Stimulated activated CD4-positive, alpha-beta T cell treated with anti-CD3 and anti-CD28 coated beads, TNF-alpha, amount 100 ng/mL, for 4 hours (primary cell): ENCODE measurements around the gene RHBDF2.
"Not testable (repeated sequence)": the region's sequence is repeated elsewhere in the genome, so short reads cannot be mapped to it uniquely, and the experiment has no call there.

Experiments
- DNase-seq, 3 experiments: peaks; one replicate each; pipeline ENCODE4 v3.0.0-alpha.2; 2020; ENCODE audit warnings: low read depth in 3 of 3

RHBDF2 gene

DNA sequence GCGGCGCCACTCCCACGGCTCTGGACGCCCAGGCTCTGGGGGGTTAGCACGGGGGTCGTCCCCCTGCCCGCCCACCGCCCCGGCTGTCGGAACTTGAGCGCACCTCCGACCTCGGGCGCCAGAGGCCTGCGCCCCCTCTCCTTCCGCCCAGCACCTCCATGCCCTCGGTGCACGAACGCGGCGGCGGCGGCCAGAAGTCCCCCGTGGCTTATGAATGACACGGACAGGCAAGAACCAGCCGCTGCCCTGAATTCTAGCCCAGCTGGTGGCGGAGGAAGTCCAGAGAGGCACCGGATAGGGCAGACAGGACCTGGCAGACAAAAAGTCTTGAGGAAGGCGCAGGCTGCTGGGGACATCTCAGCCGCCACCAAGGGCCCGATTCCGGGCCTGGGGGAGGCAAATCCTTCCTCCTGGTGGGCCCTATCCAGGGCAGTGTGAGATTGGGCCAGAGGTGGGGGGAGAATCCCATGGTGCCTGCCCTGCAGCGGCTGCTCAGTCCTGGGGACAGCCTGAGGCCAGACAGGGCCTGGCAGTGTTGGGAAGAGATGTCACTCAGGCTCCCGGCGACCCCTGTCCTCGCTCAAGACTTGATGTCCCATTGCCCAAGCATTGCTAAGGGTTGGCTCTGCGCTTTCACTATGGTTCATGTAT lies 37.2 kb upstream of the RHBDF2 start:
- no peak for DNase-seq

DNA sequence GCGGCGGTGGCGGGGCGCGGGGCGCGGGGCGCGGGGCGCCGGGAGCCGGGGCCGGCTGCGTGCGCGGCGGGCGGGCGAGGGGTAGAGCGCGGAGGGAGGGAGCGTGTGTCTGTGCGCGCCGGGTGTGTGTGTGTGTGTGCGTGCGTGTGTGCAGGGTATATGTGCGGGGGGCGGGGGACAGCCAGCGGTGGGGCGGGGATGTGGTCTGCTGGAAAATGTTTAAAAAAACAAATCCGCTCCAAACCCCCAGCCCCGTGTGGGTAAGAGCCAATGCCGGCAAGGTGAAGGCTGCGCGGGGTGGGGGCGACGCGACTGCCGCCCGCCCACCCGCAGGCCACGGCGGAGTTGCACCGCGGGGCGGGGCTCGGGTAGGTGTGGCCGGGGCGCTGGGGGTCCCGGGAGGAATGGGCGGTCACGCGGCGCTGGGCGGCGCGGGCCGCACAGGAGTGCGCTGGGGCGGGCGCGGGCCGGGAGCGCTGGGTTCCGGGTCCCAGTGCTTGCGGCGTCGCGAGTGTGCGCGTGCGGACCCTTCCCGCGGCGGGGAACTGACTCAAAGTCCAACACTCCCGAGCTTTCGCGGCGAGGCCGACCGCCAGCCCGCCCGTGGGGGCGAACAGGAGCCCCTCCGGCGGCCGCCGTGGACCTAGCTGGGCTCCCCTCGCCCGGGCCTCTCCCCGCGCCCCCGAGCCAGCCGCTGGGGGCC lies 36.5 kb upstream of the RHBDF2 start, which contains the start of gene CYGB:
TSS of gene CYGB (minus strand) at position 132 of the 703 bp plus-strand sequence. CDS start 167 bp downstream, outside the sequence.
- DNase-seq: no peak

DNA sequence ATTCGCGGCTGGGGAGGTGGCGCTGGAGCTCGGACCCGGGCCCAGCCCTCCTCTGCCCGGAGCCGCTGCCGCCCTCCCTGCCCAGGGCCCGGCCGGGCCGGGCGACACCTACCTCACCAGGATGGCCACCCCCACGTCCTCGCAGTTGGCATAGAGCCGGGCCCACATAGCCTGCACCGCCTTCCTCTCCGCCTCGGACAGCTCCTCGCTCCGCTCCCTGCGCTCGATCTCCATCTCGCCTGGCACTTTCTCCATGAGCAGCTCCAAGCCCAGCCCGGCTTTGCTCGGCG lies 36.0 kb upstream of the RHBDF2 start:
- no peak for DNase-seq

DNA sequence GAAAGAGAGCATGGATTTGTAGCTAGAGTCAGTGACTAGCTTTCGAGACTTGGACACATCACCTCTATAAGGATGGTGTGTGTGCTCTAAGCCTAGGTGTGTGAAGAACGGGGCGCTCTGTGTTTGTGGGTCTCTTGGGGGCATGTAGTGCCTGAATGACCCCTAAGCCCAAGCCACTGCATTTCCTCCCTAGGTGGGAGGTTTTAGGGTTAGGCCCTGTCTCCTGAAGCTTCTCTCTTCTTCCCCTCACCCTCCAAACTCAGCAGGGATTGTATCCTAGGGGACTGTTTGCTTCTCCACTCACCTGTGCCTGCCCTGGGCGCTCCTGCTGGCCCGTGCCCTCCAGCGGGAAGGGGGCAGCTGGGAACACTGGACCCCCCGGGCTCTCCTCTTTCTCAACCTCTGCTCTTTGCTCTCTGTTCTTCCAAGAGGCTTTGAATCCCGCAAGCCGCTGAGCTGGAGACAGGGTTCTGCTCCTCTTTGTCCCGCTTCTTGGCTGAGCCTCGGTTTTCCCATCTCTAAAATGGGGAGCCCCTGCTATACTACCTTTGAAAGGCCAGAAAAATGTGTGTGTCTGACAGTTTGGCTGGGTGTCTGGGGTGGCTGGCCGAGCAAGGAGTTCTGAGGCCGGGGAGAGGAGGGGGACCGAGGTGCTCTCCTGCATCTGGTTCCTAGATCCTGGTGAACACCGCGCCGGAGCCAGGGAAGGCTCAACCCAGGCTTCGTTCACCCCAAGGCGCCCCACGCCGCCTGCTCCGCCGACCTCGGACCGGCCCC lies 35.5 kb upstream of the RHBDF2 start:
- DNase-seq: no peak

DNA sequence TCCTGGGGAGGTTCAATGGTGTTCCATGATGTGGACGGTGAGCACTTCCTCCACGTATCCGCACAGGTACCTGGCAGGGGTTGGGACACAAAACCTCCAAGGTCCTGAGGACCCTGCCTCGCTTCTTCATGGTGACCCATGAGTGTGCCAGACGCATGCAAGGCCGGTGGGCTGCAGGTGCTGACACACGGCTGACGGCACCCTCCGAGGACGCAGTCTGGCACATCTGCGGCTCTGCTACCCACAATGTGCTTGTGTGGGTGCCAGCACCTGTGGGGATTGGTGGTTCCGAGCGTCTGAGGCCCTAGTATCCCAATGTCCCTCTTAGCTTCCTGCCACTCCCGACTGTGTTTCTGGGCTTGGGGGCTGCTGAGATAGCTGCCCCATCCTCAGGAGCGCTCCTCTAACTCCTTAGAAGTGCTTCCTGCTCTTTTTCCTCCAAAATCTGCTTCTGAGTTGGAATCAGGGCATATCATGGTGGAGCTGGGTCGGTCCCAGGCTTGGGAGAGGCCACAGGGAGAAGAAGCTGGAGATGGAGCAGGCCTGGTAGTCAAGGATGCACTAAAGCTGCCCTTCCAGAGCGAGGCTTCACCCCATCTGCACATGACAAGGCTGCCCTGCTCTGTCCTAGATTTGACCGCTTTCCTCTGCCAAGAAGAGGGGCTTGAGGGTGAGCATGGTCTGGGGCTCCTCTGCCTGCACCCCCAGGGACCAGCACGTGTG lies 34.7 kb upstream of the RHBDF2 start:
- DNase-seq: no peak

DNA sequence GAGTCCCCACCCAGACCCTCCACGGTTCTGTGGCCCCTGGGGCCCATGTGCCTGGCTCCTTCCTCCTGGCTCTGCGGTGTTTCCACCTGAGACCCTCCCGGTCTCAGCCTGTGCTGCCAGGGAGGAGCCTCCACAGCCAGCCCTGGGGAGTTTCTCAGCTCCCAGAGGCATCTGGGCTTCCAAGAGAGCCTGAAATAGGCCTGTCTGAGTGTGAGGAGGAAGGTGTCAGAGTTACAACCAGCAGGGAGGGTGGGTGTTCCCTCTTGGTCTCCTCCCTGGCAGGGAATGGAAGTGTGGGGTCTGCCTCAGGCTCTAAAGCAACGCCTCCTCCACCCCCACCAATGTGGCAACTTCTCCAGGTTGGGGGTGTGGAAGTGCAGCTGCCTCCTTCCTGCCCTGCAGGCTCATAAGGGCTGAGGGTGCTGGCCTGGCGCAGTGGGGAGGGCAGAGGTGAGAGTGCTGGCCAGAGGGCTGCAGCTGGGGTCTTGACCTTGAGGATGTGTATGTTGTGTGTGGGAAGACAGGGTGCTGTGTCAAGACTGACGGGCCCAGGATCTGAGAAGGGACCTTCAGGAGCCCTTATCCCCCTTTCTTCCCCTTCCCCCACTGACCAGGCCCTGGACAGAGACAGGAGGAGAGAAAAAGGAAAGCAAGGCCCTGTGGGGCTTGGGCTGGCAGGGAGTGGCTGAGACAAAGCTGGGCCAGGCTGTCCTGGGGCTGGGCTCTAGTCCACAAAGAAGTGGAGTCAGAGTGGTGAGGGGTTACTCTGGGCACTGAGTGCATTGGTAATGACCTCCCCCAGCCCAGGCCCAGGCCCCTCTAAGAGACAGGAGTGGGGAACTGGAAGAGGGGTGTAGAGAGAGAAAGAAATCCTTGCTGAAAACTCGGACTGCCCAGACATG lies 33.9 kb upstream of the RHBDF2 start:
- DNase-seq: no peak

DNA sequence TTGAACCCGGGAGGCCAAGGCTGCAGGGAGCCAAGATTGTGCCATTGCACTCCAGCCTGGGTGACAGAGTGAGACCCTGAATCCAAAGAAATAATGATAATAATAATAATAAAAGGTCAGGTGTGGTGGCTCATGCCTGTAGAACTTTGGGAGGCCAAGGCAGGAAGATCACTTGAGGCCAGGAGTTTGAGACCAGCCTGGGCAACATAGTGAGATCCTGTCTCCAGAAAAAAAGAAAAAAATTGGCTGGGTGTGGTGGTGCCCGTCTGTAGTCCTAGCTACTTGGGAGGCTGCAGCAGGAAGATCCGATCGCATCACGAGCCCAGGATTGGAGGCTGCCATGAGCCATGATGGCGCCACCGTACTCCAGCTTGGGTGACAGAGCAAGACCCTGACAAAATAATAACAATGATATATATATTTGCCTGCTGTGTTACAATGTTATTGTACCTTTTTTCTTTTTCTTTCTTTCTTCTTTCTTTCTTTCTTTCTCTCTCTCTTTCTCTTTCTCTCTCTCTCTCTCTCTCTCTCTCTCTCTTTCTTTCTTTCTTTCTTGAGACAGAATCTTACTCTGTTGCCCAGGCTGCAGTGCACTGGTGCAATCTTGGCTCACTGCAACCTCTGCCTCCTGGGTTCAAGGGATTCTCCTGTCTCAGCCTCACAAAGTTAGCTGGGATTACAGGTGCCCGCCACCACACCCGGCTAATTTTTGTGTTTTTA lies 32.6 kb upstream of the RHBDF2 start:
- DNase-seq: not testable (repeated sequence)

DNA sequence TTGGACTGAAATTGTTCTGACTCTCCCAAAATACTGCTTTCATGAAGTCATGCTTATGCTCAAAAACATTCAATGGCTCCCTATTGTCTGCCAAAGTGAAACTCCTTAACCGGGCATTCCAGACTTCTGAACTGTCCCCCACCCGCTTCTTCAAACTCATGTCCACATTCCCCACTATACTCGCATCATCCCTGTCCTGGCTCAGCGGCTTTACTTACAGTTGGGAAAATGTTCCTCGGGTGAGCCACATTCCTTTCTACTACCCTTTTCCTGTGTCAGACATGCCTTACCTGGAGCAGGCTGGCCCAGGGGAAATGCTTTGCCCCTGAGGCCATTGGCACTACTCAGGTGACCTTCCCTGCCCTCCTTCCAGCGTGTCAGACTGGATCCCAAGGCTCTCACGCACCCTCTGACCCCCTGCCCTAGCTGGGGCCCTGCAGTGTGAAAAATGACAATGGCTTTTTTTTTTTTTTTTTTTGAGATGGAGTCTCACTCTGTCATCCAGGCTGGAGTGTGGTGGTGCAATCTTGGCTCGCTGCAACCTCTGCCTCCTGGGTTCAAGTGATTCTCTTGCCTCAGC lies 30.9 kb upstream of the RHBDF2 start:
- no peak for DNase-seq

DNA sequence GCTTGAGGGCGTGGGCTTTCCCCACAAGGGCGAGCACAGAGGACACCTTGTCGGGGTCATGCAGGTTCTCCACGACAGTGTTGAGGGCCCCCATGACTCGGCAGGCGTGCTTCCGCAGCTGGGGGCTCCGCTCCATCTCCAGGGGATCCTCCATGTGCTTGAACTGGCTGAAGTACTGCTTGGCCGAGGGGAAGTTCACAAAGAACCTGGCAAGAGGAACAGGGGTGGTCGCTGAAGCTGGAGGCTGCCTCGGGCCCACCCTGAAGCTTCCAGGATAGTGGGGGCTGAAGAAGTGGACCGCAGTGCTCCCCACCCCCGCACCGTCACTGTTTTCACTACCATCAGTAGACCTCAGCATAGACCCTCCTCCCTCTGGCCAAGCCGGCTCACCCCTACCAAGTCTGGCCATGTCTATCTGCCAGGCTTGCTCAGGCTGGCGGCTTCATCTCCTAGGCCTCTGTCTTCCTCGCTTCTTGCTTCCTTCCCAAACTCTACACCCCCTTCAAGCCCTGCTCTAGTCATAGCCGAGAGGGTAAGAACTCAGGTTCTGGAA lies 30.3 kb upstream of the RHBDF2 start:
- DNase-seq: no peak

DNA sequence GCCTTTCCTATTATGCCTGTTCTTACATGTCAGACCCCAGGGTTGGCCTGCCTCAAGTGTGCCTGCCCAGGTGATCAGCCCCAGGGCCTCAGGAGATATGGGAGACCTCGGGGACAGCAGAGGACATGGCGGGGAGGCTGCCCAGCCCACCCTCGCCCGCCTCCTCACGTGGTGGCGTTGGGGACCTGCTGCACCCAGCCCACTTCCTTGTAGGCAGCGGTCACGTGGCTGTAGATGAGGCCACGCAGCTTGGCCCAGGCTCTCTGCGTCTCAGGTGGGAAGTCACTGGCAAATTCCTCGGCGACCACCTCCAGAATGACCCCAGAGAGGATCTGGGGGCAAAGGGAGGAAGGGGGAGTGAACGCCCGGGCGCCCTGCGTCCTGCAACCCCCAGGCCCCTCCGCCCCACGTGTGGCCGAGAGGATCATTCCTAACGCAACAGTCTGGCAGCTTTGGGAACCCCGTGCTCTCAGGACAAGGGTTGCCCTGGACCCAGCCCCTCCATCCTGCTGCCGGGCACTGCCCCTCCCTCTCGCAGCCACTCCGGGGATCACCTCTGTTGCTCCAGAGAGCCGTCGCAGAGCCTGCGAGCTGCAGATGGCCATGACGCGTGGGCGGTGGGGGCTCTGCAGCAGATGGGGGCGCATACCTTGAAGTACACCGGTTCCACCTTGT lies 29.7 kb upstream of the RHBDF2 start:
- no peak for DNase-seq

DNA sequence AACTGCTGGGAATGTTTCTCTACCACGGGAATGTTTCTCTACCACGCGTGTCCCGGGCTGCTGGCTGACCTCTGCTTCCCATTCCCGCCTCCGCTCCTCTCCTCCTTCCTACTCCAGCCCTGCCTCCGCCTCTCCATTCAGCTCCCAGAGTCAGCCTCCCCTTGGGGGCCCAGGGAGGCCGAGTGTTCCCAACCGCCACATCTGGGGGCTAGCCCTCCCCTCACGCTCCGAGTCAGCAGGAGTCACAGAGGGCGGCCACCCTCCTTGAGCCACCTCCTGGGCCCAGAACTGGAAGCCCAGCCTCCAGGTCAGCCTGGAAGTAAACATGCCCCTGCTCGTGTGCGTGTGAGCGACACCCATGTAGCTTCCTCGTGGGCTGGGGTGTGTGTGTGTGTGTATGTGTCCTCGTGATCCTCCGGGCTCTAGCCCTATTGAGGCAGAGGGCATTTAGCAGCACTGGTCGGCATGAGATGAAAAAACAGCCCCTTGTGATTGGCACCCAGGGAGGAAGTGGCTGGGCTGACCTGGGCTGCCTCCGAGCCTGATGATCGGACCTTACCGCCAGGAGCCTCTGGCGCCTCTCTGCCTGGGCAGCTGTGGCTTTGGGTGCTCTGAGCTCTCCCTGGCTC lies 29.0 kb upstream of the RHBDF2 start:
- no peak for DNase-seq

DNA sequence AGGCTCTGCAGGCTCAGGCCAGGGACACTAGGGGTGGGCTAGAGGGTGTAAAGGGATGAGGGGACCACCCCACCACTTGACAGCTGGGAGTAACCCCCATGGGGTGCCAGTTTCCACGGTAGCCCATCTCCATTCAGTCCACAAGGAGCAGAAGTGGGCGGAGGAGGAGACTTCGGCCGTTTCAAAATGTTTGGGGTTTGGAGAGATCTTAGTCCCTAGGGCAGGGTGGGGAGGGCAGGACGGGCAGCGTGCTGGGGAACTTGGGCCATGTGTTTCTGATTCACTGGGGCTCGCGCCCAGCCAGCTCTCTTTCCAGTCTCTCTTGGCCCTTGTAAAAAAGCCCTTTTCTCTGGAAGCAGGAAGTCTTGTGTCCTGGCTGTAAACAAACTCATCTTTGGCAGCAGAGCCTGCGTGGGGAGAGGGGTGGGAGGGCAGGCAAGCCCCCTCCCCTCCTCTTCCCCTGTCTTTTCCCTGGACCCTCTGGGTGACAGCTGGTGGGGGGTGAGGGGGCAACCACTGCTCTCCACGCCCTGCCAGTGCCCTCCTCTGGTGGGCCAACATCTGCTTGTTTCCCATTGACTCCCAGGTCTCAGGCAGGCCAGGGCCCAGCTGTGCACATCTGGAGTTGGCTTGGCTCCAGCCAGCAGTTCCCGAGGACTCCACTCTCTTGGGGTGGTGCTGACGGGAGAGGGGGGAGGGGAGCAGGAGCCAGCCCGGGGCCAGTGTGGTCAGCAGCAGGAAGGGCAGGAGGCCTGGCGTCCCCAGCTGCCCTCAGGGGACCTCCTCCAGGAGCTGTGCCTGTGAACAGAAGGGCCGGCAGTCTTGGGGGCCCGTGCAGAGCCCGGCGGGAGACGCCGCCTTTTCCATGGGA lies 28.2 kb upstream of the RHBDF2 start:
- DNase-seq: no peak

DNA sequence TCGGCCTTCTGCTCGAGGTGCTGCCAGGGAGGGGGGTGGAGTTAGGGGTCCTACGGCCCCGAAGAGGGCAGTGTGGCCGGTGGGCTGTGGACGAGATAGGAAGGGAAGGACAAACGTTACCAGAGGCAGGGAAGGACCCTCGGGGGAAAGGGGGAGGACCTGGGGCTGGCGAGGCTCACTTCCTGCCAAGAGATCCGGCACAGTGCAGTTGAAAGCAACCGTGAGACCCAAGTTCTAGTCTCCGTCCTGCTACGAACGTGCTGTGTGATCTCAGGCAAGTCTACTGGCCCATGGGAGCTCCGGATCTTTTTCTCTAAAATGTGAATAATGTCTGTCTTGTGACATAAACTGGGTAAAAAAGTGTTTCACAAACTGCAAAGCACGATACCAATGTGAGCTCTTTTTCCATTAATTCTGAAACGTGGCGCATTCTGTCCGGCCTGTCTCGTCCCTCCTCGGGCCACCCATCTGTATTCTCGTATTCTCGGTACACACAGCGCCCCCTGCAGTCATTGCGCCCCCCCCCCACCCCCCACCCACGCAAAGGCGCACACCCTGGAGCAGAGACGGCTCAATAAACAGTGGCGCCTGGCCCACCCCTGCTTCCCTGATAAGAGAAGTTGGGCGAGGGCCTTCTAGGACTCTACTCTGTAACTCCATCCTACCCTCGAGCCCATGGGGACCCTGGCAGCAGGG lies 27.5 kb upstream of the RHBDF2 start:
- DNase-seq: no peak

DNA sequence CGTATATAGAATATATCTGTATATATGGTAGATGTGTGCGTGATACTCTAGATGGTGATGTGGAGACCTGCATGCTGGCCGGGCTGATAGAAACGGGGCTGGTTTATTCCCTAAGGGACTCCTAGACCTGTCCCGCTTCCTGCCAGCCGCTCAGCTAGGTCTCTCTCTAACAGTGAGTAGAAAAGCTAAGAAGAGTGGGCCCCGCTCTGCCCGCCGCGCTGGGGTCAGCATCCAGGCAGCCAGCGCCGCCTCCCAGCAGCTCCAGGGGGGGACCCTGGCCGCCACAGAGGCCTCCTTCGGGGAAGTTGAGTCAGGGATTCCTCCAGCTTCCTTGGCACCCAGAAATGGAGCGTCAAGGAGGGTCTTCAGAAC lies 26.9 kb upstream of the RHBDF2 start:
- no peak for DNase-seq

DNA sequence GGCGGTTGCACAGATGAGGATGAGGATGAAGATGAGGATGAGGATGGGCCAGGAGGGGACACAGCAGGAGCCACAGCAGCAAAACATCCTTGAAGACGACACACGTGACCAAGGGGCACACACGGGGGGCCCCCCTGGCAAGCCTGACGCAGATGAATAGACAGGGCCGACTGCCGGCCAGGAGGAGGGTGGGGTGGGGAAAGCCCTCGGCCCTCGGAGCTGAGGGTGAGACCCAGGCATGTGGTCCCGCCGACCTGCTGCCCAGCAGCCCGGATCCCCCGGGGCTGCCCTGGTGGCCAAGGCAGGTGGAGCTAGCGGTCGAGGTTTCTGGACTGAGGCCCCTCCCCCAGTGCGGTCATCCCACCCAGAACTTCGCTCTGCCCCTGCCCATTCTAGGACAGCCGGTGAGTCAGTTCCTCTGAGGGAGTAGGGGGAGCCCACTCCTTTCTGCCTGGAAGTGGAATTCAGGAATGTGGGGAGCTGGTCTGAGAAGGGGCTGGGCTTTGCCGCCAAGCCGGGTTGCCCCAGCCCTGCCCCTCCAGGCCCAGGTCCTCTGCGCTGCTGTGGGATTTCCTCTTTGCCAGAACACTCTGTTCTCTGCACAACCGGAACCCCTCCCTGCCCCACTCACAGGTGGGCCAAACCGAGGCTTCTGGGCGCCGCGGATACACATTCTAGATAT lies 26.3 kb upstream of the RHBDF2 start:
- no peak for DNase-seq

DNA sequence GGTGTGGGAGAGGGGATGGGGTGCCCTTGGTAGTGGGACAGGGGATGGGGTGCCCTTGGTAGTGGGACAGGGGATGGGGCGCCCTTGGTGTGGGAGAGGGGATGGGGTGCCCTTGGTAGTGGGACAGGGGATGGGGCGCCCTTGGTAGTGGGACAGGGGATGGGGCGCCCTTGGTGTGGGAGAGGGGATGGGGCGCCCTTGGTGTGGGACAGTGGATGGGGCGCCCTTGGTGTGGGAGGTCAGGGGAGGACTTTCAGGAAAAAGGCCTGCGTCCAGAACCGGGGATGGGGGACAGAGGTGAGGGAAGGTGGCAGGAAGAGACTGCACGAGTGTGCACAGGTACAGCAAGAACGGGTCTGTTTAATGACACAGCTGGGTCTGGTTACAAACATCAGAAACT lies 25.8 kb upstream of the RHBDF2 start:
- not testable (repeated sequence) for DNase-seq

DNA sequence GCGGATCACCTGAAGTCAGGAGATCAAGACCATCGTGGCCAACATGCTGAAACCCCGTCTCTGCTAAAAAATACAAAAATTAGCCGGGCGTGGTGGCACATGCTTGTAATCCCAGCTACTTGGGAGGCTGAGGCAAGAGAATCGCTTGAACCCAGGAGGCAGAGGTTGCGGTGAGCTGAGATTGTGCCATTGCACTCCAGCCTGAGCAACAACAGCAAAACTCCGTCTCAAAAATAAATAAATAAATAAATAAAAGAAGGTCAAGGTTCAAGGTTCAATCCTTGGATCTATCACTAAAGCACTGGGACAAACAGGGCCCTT lies 24.2 kb upstream of the RHBDF2 start:
- DNase-seq: not testable (repeated sequence)
